Caki2 (cell line): ENCODE results near the gene ZMIZ1. TPM values are rescaled to one million over a fixed set of nuclear protein-coding genes. Genes with fewer than 3 reads are reported as not detected.

Experiments
- DNase-seq: peaks from one replicate; pipeline ENCODE4 v3.0.0-alpha.2; 2015; ENCODE audit warnings: low read depth
- in situ Hi-C: cut with HindIII; loops from 2 replicates; pipeline ENCODE4 v1.10.0; 2016; ENCODE audit warnings: low sequenced_read_pairs, low pct_unique_long_range_greater_than_20kb, mixed read lengths
- total RNA-seq: library from RNA; depleted of rRNA; stranded (reverse); fragments of >200 nt; shearing (Covaris generic); gene quantifications from 2 replicates; pipeline ENCODE4 v1.2.3, GENCODE V29; 2014; ENCODE audit warnings: low replicate concordance

ZMIZ1 gene
- total RNA-seq, 1 experiment from 2014 or later: 17.4 TPM

- in situ Hi-C loops: no loop called here
- DNase-seq: no peak
These were observed 141.1 kb downstream of the ZMIZ1 start for GRCh38 chr10:79209831-79210230.

- DNase-seq: no peak
- in situ Hi-C loops: no loop called here
These were observed 141.9 kb downstream of the ZMIZ1 start for GRCh38 chr10:79210672-79211071.

DNA sequence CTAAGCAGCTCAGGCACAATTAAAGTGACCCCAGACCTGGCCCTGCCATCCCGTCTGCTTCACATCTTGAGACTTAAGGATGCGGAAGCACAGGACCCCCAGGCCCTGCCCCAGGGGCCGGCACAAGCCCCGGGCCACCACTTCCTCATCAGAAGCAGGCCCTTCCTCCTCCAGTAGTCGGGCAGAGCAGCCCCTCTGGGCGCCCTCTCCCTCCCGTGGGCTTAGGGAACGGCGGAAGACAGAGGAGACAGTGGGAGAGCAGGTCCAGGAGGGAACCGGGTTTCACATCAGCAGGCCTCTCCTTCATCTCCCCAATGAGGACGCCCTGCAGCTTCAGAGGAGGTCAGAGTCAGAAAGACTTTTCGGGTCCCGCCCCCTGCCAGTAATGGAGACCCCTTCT is 142.8 kb downstream of the ZMIZ1 start:
- in situ Hi-C loops: no loop called here
- DNase-seq: no peak

GRCh38 chr10:79215531-79215930 is 146.8 kb downstream of the ZMIZ1 start:
- DNase-seq: no peak
- in situ Hi-C loops: no loop called here

DNA sequence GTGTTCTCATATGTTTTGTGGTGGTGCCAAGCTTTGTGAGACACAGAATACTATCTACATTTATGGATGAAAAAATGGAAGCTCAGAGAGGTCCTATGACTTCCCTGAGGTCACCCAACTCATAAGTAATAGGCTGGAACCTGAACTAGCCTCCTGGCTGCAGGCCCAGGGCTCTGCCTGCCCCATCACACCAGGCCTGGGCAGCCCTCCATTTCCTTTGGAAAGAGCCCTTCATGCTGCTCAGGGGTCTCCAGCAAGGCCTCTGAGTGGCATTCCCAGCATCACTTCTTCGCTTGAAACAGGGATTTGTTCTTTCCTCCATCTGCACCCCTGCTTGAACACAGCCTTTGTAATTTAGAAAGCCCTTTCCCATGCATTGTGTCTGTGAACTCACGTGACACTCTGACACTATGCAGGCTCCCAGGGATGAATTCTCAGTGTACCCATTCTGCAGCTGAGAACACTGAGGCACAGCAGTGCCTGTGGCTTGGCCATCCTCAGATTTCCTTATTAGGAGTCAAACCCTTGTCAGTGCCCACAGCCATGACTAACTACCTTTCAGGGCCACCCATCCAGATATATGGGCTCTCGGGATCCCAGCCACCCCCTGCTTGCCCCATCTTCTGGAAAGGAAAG is 150.7 kb downstream of the ZMIZ1 start:
- DNase-seq: no peak
- in situ Hi-C loops: no loop called here

- in situ Hi-C loops: no loop called here
- no peak for DNase-seq
These were observed 151.5 kb downstream of the ZMIZ1 start for GRCh38 chr10:79220307-79220706.

- in situ Hi-C loops: no loop called here
- no peak for DNase-seq
These were observed 152.6 kb downstream of the ZMIZ1 start for GRCh38 chr10:79221110-79222051.

DNA sequence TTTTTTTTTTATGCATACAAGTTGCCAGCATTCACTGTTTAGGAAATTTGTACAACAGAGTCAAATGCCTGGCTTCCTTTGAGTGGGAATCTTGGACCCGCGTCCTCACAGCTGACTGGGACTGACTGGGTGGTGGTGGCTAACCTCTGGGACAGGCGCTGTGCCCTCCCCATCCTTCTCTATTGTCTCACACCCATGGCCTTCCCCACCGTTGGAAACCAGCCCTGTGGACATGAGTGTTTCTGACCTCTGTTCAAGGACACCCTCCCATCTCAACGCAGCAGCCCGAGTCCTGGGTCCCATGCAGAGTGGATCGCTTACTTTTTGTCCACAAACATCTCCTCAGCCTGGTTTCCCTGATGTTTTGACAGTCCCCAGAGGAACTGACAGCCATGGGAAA is 153.4 kb downstream of the ZMIZ1 start:
- in situ Hi-C loops: no loop called here
- DNase-seq: no peak

GRCh38 chr10:79223091-79224048 is 154.6 kb downstream of the ZMIZ1 start:
- in situ Hi-C loops: no loop called here
- no peak for DNase-seq

GRCh38 chr10:79224263-79224949 is 155.6 kb downstream of the ZMIZ1 start:
- no peak for DNase-seq
- in situ Hi-C loops: no loop called here

- in situ Hi-C loops: no loop called here
- no peak for DNase-seq
These were observed 156.2 kb downstream of the ZMIZ1 start for GRCh38 chr10:79224992-79225391.

- in situ Hi-C loops: no loop called here
- no peak for DNase-seq
These were observed 157.9 kb downstream of the ZMIZ1 start for GRCh38 chr10:79226391-79227245.

DNA sequence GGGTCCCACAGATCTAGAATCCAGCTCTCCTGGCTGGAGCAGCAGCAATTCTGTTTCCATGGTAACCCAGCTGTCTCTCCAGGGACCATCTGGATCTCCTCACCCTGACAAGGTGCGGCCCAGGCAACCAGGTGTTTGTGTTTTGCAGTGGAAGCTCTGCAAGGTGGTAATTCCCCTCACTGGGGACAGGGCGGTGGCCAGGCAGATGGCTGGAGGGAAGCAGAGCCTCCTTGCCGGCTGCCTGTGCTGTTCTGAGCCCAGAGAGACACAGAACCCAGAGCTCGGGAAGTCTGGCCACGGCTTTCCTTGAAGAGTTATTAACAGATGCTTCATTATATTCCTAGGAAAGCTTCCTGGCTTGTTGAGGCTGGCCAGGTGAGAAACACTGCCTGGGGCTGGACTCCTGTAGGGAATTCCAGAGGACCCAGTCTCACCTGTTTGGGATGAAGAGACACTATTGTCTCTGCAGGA is 160.3 kb downstream of the ZMIZ1 start:
- no peak for DNase-seq
- in situ Hi-C loops: no loop called here

GRCh38 chr10:79229830-79230327 is 161.1 kb downstream of the ZMIZ1 start:
- in situ Hi-C loops: no loop called here
- no peak for DNase-seq

DNA sequence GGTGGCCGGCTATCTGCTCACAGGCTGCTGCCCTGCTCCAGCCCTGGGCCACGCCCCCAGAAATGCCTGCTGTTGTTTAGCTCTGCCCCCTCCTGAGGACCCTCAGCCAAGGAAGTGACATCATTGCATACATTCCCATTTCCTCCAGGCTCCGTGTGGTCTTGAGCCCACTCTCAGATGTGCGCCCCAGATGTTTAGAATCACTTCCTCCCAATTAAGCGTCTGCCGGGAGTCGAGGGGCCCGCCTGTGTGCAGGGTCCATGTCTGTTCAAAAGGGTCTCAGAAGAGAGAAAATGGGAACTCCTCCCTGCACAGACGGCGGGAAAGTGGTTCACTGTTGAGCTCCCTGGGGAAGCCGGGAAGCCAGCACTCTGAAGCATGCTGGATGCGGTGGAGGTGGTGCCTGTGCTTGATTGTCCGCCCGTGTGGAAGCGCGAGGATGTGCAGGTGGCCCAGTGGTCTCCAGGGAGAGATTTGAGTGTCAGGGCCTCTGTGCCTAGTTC is 161.6 kb downstream of the ZMIZ1 start:
- in situ Hi-C loops: no loop called here
- no peak for DNase-seq

DNA sequence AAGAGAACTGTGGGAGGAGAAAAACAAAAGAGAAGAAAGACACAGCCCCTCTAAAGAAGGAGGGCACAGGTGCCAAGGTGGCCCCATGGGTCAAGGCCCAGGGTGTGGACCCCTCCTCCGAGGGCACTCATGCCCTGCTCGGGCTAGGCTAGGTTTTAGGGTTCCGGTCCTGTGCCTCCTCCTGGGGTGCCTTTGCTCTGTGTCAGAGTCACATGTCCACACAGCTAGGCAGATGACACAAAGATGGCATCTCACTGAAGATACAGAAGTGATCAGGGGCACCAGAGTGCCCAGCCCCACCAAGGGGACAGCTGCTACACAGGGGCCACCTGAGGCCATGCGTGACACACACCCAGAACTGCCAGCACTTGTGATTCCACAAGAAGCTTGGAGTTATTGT is 162.1 kb downstream of the ZMIZ1 start:
- in situ Hi-C loops: no loop called here
- DNase-seq: no peak

DNA sequence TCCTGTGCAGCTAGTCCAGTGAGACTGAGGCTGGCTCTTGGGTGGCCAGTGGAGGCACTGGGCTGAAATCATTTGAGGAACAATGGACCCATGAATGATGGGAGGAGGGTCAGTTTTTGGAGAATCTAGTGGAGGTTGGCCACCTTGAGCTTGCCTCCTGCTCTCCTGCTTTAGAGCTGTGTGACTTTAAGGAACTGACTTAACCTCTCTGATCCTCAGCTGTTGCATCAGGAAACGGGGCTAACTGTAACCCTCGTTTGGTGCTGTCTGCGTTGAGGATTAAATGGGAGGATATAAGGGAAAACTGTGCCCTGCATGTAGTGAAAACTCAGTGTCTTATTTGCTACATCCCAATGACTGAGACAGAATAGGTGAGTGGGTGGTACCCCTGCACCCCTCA is 163.1 kb downstream of the ZMIZ1 start:
- no peak for DNase-seq
- in situ Hi-C loops: no loop called here
